ENCODE results near the gene RGS16.
A peak's percentile ranks its signal among the peaks of the same experiment; 100 is the strongest.

Gene RGS16

DNA sequence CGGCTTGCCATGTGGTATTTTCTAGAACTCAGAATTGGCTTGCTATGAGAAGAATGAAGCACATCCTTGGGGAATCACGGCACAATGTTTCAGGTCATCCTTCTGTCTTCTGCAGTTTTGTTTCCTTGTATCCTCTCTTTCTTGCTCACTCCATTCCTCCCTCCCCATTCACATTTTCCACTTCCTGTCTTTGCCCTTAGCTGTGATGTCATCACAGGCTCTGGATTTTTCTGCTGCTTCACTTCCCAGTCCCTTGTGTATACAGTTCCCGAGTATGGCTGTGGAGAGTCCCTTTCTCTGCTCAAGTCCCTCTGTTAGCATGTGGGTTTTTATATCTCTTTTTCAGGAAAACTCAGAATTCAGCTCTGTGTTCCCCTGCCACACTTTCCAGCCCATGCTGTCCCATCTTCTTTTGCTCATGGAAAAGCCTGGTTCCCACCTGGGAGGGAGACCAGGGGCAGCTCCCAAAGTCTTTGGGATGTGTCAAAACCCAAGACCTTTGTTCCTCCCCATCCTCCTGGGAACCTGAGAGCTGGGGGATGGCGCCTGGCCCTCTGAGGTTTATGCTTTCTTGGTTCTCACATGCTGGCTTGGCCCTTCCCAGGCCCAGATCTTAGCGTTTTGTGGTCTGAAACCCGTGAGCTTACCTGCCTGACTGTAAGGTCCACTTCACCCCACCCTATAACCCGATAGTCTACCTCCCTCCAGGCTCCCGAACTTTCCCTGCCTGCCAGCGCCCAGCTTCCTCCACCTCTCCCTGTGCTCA is 4.8 kb upstream of the RGS16 start:
- DNase-seq (ENCODE audit: low read depth in 2 of 2), result no peak

DNA sequence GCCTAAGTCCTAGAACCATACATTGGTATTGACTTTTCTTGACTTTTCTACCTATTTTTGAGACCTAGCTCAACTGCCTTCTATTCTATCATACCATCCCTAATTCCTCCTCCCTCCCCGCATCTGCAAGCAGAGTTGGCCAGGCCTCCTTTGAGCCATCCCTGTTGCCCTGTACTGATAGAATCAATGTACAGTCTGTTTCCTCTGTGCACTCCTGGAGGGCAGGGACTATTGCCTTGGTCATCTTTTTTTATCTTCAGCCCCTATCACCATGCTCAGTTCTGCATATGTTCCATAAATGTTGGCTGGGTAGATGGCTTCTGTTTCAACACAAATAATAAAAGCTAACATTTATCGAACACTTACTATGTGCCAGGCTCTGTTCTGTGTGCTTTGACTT is 4.0 kb upstream of the RGS16 start:
- no peak for DNase-seq (ENCODE audit: low read depth in 2 of 2)

DNA sequence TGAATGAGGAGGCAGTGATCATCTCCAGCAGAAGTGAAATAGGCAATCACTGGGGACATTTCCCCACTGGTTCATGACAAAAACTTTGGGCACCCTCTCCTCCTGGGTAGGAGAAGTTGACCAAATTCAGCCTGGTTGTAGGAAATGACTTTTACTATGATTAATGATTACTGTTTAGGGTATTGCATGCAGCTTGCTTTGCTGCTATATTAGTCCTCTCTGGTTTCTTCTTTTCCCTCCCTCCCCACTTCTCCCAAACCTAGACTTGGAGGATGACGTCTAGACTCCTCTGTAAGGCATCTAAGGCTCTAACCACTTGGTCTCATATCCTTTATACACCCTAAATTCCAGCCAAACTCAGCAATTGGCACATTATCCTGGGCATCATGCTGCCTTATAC is 3.4 kb upstream of the RGS16 start:
- no peak for DNase-seq (ENCODE audit: low read depth in 2 of 2)

DNA sequence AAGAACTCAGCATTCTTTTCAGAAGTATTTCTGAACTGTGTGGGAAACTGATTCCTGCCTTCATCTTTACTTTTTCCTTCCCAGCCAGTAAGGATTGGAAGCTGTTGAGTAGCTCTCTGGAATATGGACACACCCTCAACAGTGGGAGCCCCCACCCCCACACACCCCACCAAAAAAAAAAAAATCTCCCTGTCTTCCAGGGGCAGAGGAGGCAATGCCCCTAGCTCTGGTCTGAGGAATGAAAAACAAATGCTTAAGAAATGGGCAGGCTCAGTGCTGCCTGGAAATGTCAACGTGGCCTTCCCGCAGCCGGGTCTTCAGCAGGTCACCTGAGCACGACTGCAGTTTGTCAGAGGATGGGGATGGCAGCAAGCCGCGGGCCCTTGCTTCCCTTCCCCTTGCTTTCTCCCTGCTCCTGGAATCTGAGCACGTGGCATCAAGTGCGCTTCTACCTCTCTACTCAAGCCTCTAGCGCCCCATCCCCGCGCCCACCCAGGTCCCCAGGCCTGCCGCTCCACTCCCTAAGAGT is 479 bp downstream of the RGS16 start:
- no peak for DNase-seq (ENCODE audit: low read depth in 2 of 2)

DNA sequence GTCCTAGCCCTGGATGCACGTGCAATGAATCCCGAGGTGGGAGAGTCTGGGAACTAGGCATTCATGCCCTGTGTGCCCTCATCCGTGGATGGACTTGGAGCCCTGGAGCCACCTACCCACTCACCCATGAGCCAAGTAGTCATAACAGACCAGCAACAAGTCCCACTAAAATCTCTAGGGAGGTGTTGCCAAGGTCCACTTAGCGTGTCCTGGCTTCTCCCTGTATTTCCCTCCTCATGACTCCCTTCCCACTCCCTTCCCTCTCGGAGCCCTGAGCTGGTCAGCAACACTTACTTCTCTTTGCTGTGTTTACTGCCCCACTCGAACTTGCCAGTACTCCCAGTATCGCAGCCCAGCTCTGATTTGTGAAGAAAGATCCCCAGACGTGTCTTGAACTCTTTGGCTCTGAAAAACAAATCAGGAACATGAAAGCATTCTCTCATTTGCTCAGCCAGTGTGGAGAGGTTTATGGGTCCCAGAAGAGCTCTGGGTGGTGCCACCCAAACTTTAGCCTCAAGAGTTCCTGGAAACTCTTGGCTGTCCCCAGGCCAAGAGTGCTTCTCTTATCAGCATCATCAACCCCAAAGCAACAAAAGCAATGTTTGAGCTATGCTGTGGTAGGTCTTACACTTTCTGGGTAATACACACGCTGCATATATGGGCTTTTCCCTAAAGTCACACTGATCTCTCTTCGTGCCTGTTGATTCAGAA is 1.1 kb downstream of the RGS16 start:
- no peak for DNase-seq (ENCODE audit: low read depth in 2 of 2)

DNA sequence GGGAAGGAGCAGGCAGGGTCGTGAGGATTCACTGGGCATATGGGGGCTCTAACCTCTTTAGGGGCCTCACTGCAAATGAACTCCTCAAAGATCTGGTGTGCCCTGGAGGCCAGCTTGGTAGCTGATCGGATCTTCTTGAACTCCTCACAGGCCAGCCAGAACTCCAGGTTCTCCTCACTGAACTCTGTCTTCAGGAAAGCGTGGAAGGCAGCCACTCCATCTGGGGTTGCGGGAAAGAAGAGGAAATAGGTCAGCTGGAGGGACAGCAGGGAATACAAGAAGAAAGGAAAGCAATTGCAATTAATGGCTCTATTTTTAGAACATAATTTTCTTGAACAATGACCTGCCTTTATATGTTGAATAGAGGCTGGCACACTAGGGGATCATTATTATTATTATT is 2.3 kb downstream of the RGS16 start:
- no peak for DNase-seq (ENCODE audit: low read depth in 2 of 2)

DNA sequence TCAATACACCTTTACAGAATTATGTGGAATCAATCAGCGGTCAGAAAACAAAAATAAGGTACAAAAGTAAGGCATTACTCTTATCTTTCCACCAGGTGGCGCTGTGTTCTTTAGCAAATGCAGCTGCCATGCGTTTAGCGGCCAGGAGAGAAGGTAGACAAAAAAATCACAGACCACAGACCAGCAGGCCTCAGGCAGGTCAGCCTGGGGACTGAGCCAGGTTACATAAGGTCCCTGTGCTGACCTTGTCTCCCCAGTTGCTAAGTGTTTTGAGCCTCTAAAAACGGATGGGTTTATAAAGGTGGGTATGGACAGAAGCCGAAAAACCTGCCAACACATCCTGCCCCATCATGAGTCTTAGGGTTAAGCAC is 2.8 kb downstream of the RGS16 start:
- DNase-seq (ENCODE audit: low read depth in 2 of 2), result peak in 1 of 2 donors; percentile 50

DNA sequence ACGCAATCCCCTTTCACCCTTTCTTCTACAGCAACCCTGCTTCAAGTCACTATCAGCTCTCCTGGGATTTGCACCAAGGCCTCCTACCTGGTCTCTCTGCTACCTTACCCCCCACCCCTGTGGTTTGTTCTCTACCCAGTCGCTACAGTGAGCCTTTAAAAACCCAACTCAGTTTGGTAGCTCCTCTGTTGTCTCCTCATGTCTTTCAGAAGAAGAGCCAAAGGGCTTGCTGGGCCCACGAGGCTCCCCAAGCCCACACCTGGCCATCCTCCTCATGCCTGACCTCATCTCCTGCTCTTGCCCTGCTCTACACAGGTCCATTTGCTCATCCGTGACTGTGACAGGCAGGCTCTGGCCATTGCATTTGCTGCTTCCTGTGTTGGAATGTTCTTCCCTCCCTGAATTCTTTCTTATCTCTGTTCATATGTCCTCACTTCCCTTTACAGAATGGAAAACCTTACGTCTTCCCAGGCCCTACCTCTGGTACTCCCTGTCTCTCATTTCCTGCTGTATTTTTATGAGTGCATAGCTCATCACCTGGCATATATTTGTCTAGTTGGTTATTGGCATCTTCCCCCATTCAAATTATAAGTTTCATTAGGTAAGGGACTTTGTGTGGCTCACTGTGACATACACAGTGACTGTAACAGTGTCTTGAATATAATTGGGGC is 3.3 kb downstream of the RGS16 start:
- DNase-seq (ENCODE audit: low read depth in 2 of 2), result no peak

DNA sequence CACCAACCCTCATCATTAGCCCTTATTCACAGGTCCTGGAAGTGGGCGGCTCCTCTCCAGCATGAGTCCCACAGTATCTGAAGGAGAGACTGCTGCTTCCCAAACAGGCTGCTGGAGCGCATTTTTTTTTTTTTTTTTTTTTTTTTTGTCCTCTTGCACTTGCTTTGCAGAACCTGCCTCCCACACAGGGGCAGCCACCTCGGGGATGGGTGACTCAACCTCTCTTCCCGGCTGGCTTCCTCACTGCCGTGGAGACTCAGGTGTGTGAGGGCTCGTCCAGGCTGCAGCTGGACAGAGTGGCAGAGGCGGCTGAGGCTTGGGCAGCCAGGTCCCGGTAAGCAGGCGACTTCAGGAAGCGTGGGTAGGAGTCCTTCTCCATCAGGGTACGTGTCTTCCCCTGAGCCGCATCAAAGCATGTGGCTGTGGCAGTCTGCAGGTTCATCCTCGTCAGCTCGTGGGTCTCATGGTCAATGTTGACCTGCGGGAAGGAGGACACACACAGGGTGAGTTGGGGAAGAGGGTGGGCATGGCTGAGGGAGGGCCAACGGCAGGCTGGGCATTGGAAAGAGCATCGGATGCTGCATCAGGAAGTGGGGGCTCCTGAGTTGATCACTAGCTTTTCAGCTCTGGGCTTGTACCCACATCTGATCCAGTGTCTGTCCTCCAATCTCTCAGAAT is 4.0 kb downstream of the RGS16 start:
- DNase-seq (ENCODE audit: low read depth in 2 of 2), result no peak

DNA sequence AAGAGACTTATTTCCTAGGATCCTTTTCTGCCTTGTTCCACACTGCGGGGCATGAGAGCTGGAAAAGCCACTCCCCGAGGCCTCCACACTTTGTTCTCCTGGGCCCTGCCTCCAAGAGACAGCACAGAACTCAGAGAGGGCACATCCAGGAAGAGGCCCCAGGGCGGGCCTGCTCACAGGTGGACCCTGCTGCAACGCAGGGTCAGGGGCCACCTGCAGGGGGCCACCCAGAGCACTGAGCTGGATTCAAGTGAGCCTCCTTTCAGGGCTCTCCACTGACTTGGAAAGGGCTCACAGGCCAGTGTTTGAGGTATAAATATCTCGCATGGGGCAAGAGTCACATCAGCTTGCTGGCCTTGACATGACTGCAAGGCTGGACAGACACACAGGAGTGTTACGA is 4.8 kb downstream of the RGS16 start:
- no peak for DNase-seq (ENCODE audit: low read depth in 2 of 2)

DNA sequence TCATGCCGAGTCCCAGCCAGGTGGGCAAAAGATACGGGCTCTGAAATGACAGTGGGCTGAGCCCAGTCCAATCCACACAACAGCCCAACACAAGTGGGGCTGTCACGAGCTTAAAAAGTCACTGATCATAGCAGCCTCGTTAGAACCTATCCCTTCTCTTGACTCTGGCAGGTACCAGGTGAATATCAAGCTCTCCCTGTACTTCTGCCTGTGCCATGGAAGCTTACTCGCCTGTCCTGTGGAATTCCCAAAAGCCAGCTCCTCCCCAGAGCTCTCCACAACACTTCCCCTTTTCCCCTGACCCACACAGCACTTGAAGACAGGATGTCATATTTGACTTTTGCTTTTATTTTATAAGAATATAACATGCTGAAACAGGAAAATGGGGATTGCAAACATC is 5.9 kb downstream of the RGS16 start:
- DNase-seq (ENCODE audit: low read depth in 2 of 2), result no peak

DNA sequence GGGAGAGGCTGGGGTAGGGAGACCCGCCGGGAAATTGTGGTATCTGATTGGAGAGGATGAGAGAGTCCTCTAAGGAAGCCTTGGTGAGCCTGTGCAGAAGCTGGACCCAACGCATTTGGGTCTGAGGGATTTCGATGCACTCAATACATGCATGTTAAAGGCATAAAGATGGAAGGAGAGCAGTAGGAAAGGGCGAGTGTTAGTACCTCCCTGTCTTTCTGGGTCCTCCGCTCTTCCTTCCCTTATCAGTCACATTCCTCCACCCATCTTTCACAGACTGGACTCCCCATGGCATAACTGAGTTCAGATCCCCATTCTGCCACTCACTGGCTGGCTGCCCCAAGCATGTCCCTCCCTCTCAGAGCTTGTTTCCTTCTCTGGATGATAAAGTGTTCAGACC is 7.3 kb downstream of the RGS16 start:
- no peak for DNase-seq (ENCODE audit: low read depth in 2 of 2)

DNA sequence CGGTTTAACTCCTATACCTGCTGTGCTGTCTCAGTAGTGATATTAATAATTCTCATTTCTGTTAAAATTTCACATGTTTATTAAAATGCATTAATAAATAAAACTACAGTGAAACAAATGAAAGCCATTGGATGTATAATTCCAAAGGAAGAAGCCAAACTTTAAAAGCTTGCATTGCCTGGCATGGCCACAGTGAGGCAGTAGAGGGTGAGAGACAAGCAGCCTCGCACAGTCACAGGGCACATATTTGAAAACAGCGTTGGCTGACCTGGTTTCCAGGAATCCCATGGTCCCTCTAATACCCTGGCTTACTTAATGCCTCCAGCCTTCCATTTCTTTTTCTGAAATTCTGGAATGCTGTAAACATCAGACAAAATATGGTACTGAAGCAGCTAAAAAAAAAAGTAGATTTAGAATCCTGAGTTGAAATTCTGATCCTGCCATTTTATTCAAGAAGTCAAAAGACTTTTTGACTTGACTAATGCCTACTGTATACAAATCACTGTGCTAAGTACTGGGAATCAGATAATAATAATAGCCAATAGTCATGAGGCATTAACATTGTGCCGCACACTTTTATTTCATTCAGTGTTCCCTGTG is 8.4 kb downstream of the RGS16 start:
- no peak for DNase-seq (ENCODE audit: low read depth in 2 of 2)

DNA sequence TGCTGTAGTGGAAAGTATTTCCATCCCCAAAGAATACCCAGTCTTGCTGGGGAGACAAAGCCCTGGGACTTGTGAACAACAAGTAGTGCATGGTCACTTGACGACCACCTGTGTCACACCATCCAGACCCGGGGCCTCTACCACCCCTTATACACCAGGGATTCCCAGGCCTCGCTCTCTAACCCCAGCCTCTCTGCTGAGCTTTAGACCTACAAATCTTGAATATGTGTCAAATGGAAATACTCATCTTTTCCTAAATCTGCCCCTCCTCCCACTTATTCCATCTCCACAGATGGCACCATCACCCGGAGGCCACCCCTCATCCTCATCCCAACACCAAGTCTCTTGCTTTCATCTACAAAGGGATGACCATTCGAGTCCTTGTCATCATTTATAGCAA is 14.3 kb downstream of the RGS16 start:
- no peak for DNase-seq (ENCODE audit: low read depth in 2 of 2)

DNA sequence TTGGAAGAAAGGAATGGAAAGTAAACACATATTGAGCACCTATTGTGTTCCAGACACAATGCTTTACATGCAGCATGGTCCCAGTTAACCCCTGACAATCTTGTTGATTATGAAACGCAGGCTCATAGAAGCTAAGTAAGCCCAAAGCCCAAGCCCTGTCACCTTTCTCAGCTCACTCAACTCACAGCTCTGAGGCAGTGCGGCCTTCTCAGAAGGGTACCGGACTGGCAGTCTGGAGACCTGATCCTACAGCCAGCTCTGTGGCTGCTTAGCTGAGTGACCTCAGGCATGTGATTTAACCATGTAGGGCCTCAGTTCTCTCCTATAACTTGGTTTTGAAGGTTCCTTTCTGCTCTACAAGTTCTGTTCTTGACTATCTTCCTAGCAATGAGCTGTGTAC is 14.7 kb downstream of the RGS16 start:
- no peak for DNase-seq (ENCODE audit: low read depth in 2 of 2)

DNA sequence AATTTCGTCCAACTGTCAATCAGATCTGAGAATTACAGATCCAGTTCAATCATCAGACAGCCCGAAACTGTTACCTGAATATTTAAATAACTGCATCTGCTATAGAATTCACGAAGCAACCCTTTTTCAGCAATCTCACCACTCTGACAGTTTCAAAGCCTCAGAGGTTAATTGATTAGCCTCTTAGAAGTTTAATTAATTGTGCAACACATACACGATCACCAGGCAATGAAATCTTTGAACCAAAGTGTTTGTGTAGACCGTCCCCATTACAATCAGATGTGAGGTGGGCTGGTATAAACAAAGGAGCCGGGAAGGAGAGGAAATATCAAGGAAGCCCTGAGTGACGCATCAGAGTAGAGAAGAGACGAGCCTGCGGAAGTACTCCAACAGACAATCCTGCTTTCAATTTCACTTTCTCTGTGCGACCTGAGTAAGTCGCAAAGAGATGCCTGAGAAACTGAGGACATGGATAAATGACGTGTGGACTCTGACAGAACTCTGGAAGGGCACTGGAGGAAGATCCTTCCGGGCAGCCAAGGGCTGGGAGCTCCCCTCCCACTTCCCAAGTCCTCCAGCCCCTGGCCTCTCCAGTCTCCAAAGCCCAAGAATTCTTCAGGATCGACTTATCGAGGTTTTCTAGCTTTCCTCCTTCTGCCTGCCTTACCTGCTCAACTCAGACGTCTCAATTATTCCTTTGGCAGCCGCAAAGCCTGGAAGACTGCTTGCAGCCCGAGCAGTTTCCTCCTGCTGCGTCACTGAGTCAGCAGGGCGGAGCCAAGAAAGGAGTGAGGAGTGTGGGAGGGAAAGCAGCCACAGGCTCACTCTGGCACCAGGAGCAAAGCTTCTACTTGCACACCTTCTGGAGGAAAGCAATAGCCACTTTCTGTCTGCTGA is 15.4 kb downstream of the RGS16 start, which contains the start of gene RNASEL:
TSS of gene RNASEL (minus strand) at position 757 of the 897 bp plus-strand sequence. CDS start 2,450 bp downstream, outside the sequence.
- peak in 1 of 2 donors; percentile 43 for DNase-seq (ENCODE audit: low read depth in 2 of 2)

DNA sequence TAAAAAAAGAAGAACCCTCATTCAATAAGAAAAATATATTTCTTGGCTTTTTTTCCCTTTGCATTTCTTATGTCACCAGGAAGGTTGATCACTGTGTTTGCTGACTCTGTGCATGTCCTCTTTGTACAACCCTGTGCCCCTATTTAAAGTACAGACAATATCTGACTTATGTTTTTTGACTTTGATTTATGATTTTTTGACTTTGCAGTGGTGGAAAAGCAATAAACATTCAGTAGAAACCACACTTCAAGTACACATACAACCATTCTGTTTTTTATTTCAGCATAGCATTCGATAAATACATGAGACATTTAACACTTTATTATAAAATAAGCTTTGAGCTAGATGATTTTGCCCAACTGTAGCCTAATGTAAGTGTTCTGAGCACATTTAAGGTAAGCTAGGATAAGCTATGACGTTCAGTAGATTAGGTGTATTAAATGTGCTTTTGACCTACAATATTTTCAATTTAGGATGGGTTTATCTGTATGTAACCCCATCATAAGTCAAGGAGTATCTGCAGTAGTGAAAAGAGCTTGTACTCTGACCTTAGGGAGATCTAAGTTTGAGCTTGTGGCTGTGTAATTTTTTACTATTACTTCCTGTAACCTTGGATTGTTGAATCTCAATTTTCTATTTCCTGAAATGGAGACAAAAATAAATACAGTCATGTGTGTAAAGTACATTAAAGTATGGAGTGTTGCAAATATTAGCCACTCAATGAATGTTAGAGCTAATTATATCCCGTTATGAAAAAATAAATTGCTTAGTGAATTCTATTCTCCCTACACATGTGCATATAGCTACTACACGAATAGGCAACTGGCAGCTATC is 16.3 kb downstream of the RGS16 start:
- no peak for DNase-seq (ENCODE audit: low read depth in 2 of 2)

DNA sequence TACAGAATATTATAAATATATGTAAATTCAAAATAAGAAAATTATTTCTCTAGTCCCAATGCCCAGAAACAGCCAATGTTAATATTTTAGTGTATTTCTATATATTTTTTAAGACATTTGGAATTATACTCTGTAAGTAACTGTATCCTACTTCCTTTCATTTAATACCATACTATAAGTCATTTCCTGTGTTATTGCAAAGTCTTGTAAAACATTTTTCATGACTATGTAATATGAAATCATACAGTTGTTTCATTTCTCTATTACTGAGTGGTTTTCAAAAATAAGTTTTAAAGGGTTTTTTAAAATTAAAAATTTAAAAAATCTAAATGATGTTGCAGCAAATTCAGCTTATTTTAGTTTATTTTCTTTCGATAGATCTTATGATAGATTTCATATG is 17.1 kb downstream of the RGS16 start:
- no peak for DNase-seq (ENCODE audit: low read depth in 2 of 2)

DNA sequence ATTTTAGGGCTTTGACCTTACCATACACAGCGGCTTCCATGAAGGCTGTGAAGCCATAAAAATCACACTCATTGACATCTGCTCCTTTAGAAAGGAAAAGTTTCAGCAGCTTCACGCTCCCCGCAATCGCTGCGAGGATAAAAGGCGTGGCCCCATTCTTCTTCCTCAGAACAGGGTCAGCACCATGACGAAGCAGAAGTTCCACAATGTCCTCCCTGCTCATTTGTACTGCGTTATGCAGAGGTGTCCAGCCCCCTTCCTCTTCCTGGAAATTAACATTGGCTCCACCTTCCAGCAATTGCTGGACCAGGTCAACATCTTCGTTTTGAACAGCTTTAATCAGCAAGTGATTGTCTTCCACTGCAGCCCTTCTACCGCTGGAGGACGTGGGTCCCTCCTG is 17.8 kb downstream of the RGS16 start:
- DNase-seq (ENCODE audit: low read depth in 2 of 2), result no peak

DNA sequence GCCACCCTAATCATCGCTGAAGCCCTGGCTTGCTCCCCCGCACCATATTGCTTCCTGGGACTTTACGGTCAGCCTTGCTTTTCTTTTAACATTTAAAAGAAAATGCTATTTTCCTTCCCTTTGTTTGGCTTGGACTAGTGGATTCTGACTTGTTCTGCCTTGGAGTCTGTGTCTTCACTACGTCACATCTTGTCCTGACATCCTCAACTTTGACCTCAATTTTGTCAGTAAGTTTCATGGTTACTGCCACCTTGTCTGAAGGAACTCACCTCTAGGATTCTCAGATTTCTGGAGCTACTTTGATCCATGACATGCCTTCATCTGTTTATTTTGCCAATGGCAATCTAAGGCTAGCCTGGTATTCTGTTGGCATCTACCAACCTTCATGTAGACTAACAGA is 19.4 kb downstream of the RGS16 start:
- DNase-seq (ENCODE audit: low read depth in 2 of 2), result no peak

All from stimulated activated CD8-positive, alpha-beta memory T cell treated with anti-CD3 and anti-CD28 coated beads, Interleukin-15, amount 100 ng/mL, for 4 hours (primary cell).